GM18873 (cell line): ENCODE measurements around the gene DAPK1.

Source experiments
- ATAC-seq: cut with Tn5 transposase; IDR thresholded peaks from one replicate; pipeline ENCODE4 v1.9.1; 2021; ENCODE audit warnings: mild to moderate bottlenecking, moderate library complexity, moderate number of reproducible peaks; ENCODE audit not compliant: unreplicated experiment, low FRiP score

Gene DAPK1

DNA sequence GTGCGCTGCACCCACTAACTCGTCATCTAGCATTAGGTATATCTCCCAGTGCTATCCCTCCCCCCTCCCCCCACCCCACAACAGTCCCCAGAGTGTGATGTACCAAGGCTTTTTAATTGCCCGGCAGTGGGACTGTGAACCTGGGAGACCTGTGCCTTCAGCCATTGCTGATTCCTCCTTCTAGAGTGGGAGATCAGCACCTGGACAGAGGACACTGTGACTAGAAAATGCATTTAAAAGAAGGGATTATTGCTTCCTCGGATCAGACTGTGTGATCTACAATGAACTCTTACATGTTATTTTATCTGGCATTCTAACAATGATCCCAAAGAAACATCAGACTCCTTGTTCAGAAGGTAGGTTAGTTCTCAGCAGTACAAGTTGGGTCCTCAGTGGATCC is 254.2 kb downstream of the DAPK1 start:
- no peak for ATAC-seq

DNA sequence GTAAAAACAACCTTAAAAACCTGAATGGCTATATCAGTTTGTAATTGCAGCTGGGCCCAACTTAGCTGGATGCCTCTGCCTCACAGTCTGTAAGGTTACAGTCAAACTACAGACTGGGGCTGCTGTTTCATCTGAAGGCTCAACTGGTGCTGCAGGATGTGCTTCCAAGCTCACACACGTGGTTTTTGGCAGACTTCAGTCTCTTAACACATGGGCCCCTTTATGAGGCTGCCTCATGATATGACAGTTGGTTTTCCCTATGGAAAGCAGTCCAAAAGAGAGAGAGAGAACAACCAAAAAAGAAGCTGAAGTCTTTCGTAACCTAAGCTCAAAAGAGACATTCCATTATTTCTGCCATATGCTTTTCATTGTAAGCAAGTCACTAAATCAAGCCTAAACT is 255.6 kb downstream of the DAPK1 start:
- ATAC-seq, result no peak
